Thyroid gland (tissue), 4 donors: ENCODE measurements around the gene GRPEL1. TPM values are rescaled to one million over a fixed set of nuclear protein-coding genes. Genes with fewer than 3 reads are reported as not detected.

Experiments used
- DNase-seq, 2 donors: peaks; one replicate each; pipeline ENCODE4 v3.0.0-alpha.2; 2019
- H3K27ac ChIP-seq, 3 donors: fragments of 200-600 bp; sonication (generic); 1 replicate in 2 of 3; 2 replicates in 1 of 3; pipeline ENCODE4 v1.5.1; 2016 to 2019; ENCODE audit warnings: mild to moderate bottlenecking in 1 of 3, moderate library complexity in 1 of 3
- H3K27me3 ChIP-seq: fragments of 200-600 bp; sonication (generic); one replicate; pipeline ENCODE4 v1.5.1; 2019
- H3K36me3 ChIP-seq, 2 donors: fragments of 200-600 bp; sonication (generic); one replicate each; pipeline ENCODE4 v1.5.1; 2016 to 2019
- H3K4me1 ChIP-seq, 2 donors: fragments of 200-600 bp; sonication (generic); one replicate each; pipeline ENCODE4 v1.5.1; 2017 to 2019
- H3K4me3 ChIP-seq, 3 donors: fragments of 200-600 bp; sonication (generic); replicated peaks in 1 of 3; 1 replicate in 2 of 3; 2 replicates in 1 of 3; pipeline ENCODE4 v1.5.1; 2016; ENCODE audit warnings: mild to moderate bottlenecking in 1 of 3
- H3K9me3 ChIP-seq: fragments of 200-600 bp; sonication (generic); one replicate; pipeline ENCODE4 v1.5.1; 2017
- CTCF ChIP-seq, 6 experiments: fragments of 200-600 bp in 3 of 6; fragments of 450-650 bp in 3 of 6; sonication (generic) in 3 of 6; IDR thresholded peaks; one replicate each; pipeline ENCODE4 v1.5.1; 2016 to 2019; ENCODE audit warnings: antibody characterized with exemption in 6 of 6, mild to moderate bottlenecking in 2 of 6, inconsistent platforms in 1 of 6, moderate library complexity in 1 of 6
- POLR2A ChIP-seq, 2 donors: fragments of 450-650 bp; IDR thresholded peaks; one replicate each; pipeline ENCODE4 v1.6.1; 2017; ENCODE audit warnings: antibody characterized with exemption in 2 of 2, mild to moderate bottlenecking in 2 of 2, moderate library complexity in 1 of 2
- WGBS, 2 donors: methylation state at CpG; one replicate each; pipeline ENCODE4 v1.1.5; 2017; 5-methylcytosine and 5-hydroxymethylcytosine counted together
- intact Hi-C: fragments of 100-400 bp; cut with DNase I; formaldehyde crosslinking; loops from one replicate; pipeline ENCODE4 v1.15.1; 2023
- total RNA-seq, 4 donors: library from RNA; depleted of rRNA; stranded (reverse); fragments of >200 nt; gene quantifications; one replicate each; pipeline ENCODE4 v1.2.3, GENCODE V29; 2016

Gene GRPEL1
- total RNA-seq, 4 donors from 2014 or later = 13.4 to 21.9 (median 17.5) TPM

DNA sequence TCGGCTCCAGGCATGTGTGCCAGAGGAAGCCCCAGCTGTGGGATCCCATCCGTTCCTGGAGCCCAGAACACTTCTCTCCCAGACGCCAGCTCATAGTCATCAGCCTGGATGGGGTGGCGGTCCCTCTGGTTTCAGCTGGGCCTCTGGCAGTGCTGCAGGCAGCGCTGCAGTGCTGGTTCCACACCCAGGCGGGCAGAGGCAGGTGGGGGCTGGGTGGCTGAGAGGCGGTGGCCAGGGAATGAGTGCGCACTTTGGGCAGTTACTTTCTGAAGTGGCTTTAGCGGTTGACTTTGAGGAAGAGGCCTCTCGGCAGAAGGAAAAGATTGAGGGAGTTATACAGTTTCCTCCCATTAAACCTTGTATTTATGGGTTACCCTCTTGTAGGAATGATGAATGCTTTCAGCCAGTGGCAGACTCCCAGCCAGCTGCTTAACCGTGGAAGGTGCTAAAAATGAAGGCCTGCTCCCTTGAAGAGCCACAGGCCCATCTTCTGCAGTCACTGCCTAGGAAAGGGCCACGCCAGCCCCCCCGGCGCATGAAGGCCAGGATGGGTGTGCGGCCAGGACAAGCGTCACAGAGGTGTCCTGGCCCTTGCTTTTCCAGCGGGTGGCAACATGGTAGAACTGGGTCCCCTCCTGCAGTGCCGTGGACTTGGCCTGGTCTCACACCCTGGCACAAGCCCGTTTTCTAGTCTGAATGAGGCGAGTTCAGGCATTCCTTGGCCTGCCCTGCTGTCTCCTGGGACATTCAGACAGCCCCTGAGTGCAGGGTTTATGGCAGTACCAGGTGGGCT is 14.7 kb downstream of the GRPEL1 start:
- Histone ChIP-seq H3K27me3 (no peaks in the 10 kb centered on the region), H3K4me1 (peaks cover 10 to 18% of the 10 kb centered on the region in 2 donors), H3K9me3 (no peaks in the 10 kb centered on the region), H3K27ac (peak overlapping the region; percentile 55 to 62 (median 61)), H3K4me3 (no peak overlapping the region), H3K36me3 (peaks cover 18 to 21% of the 10 kb centered on the region in 2 donors)
- intact Hi-C loops = no loop called here
- peak; percentile 93 to 95 for DNase-seq
- peak in 1 of 6 experiments; percentile 15 for TF ChIP-seq CTCF (IDR thresholded peaks at IDR 0.05)
- TF ChIP-seq POLR2A (IDR thresholded peaks at IDR 0.05) = no peak
- WGBS, 2 donors = 45 to 51% methylated on average over 14 to 17 of the region's 20 CpGs

DNA sequence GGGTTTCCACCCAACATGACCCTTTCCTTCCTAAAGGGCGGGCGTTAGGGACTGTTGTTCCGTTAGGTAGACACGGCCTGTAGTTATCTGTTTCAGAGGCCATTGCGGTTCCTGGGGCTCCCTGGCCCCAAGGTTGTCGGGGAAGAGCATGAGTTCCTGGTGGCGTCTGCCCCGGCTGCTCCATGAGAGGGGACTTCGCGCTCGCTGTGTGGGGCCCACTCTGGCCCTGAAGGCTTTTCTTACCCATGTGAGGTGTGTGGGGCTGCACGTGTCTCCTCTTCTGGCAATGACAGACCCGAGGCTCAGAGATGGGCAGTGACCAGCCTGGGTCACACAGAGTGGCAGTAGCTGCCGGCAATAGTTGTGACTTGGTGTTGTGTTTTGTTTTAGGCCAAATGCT is 15.6 kb downstream of the GRPEL1 start:
- Histone ChIP-seq H3K36me3 (peaks cover 18 to 21% of the 10 kb centered on the region in 2 donors), H3K27ac (peak overlapping the region in 2 of 3 donors; percentile 45 to 61), H3K4me1 (peaks cover 10 to 18% of the 10 kb centered on the region in 2 donors), H3K9me3 (no peaks in the 10 kb centered on the region), H3K27me3 (no peaks in the 10 kb centered on the region), H3K4me3 (no peak overlapping the region)
- intact Hi-C loops = no loop called here
- no peak for TF ChIP-seq POLR2A (IDR thresholded peaks at IDR 0.05)
- TF ChIP-seq CTCF (IDR thresholded peaks at IDR 0.05) = no peak
- WGBS, 2 donors = 82 to 83% methylated on average over 11 to 13 of the region's 14 CpGs
- no peak for DNase-seq

DNA sequence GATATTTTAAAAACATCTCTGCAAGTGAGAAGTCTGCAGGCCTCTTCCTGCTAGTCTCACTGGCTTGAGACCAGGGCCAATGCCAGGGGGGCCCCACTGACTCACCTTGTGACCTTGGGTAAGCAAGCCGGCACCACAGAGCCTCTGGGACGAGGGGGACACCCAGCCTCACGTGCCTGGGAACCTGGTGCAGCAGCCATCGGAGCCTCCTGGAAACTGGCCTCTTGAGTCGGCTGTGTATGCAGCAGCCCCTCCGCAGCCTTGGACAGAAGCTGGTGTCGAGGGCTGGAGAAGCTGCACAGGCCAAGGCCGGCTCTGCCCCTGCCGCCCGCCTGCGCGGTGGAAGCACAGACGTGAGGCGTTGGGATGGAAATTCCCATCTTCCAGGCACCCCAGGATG is 16.0 kb downstream of the GRPEL1 start:
- H3K36me3 ChIP-seq = peaks cover 18 to 21% of the 10 kb centered on the region in 2 donors
- TF ChIP-seq POLR2A (IDR thresholded peaks at IDR 0.05) (no peak), CTCF (IDR thresholded peaks at IDR 0.05) (no peak)
- no peaks in the 10 kb centered on the region for H3K27me3 ChIP-seq
- intact Hi-C loops = no loop called here
- no peaks in the 10 kb centered on the region for H3K9me3 ChIP-seq
- no peak overlapping the region for H3K4me3 ChIP-seq
- H3K27ac ChIP-seq = no peak overlapping the region
- 95% methylated on average over 11 of the region's 14 CpGs for WGBS, 2 donors
- H3K4me1 ChIP-seq = peaks cover 10 to 21% of the 10 kb centered on the region in 2 donors
- DNase-seq = no peak

DNA sequence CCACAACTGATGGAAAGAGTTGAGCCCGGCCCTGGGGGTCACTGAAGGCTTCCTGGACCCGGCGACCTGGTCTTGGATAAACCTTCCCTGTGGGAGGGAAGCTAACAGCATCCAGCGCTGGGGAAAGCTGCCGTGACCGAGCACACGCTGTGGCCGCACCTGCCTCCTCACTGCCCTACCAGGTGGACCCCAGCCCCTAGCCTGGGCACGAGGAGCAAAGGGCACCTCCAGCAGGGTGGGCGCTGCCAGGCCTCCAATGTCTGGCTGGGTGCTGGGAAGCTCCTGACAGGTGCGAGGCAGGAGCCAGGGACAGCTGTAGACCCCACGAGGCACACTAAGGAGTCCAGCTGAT is 16.7 kb downstream of the GRPEL1 start:
- WGBS, 2 donors = 90 to 96% methylated on average over 11 to 12 of the region's 12 CpGs

More for the DNA sequence above, 16.7 kb downstream of the GRPEL1 start:
- intact Hi-C loops = no loop called here
- Histone ChIP-seq H3K4me1 (peaks cover 15 to 29% of the 10 kb centered on the region in 2 donors), H3K27me3 (no peaks in the 10 kb centered on the region), H3K4me3 (no peak overlapping the region), H3K36me3 (peaks cover 17 to 21% of the 10 kb centered on the region in 2 donors), H3K9me3 (no peaks in the 10 kb centered on the region), H3K27ac (no peak overlapping the region)
- DNase-seq = no peak
- no peak for TF ChIP-seq POLR2A (IDR thresholded peaks at IDR 0.05)
- TF ChIP-seq CTCF (IDR thresholded peaks at IDR 0.05) = no peak
